Adrenal gland (tissue), 5 donors: Measurements from ENCODE around the gene PIGN.

ENCODE experiments used
- POLR2A ChIP-seq, 2 donors: fragments of 450-650 bp; IDR thresholded peaks; one replicate each; pipeline ENCODE4 v1.6.1; 2017; ENCODE audit warnings: antibody characterized with exemption in 2 of 2, mild to moderate bottlenecking in 2 of 2, moderate library complexity in 1 of 2
- TF ChIP-seq, protein P1 (sequence below), 6 experiments: fragments of 450-650 bp in 4 of 6; fragments of 200-600 bp in 2 of 6; sonication (generic) in 1 of 6; IDR thresholded peaks; 1 replicate in 5 of 6; 2 replicates in 1 of 6; pipeline versions ENCODE4 v1.5.1 to v1.8.0; 2016 to 2021; ENCODE audit warnings: antibody characterized with exemption in 6 of 6, mild to moderate bottlenecking in 2 of 6, moderate library complexity in 1 of 6
- donor health status: DM: no; HTN: no; CAD: no.

DNA sequence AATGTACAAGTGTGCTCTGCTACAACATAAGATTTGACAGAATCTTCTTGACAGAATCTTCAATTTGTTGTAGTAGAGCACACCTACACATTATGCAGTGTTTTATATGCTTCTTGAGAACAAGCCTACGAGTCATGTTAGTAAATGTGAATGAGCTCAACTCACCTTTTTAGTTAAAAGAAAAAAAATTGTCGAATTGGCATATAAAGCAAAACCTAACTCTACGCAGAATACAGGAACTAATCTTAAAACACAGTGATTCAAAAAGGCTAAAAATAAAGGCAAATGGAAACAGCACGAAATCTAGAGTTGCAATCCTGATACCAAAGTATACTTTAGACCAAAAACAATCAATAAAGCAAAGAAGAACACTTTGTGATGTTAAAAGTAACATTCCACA lies 87.9 kb downstream of the PIGN start:
- TF ChIP-seq POLR2A (IDR thresholded peaks at IDR 0.05): no peak
- TF ChIP-seq, protein P1, sequence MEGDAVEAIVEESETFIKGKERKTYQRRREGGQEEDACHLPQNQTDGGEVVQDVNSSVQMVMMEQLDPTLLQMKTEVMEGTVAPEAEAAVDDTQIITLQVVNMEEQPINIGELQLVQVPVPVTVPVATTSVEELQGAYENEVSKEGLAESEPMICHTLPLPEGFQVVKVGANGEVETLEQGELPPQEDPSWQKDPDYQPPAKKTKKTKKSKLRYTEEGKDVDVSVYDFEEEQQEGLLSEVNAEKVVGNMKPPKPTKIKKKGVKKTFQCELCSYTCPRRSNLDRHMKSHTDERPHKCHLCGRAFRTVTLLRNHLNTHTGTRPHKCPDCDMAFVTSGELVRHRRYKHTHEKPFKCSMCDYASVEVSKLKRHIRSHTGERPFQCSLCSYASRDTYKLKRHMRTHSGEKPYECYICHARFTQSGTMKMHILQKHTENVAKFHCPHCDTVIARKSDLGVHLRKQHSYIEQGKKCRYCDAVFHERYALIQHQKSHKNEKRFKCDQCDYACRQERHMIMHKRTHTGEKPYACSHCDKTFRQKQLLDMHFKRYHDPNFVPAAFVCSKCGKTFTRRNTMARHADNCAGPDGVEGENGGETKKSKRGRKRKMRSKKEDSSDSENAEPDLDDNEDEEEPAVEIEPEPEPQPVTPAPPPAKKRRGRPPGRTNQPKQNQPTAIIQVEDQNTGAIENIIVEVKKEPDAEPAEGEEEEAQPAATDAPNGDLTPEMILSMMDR (IDR thresholded peaks at IDR 0.05): no peak
